HCT116 (cell line): Measurements from ENCODE around the gene SLC25A36. TPM values are rescaled to one million over a fixed set of nuclear protein-coding genes. Genes with fewer than 3 reads are reported as not detected.

Source experiments
- ATAC-seq: fragments of 200-7000 bp; cut with Tn5 transposase; 2 replicates; pipeline ENCODE4 v1.9.1; 2020; ENCODE audit warnings: mild to moderate bottlenecking, moderate library complexity
- BruUV-seq: library from RNA; stranded (reverse); fragments of 400-500 nt; replicated peaks from 2 replicates; lab custom pipeline; 2021; lab: Mats Ljungman, UMichigan
- CTCF ChIA-PET: fragments of 300-600 bp; sonication (Branson Sonifier 250); formaldehyde crosslinking; loops from one replicate; lab custom pipeline; 2021; ENCODE audit warnings: antibody characterized with exemption; lab: Charles Lee
- POLR2A ChIA-PET: fragments of 300-600, 350-600 bp; sonication (Branson Sonifier 250); formaldehyde crosslinking; loops from one replicate; lab custom pipeline; 2021; ENCODE audit warnings: antibody characterized with exemption; lab: Charles Lee
- RAD21 ChIA-PET, 2 experiments: fragments of 300-600 bp; sonication (Branson Sonifier 250); formaldehyde crosslinking; loops; one replicate each; lab custom pipeline; 2023; ENCODE audit warnings: low total read pairs in 2 of 2; ENCODE audit not compliant: uncharacterized antibody in 2 of 2, unreplicated experiment in 2 of 2, low non-redundant PET in 1 of 2; lab: Charles Lee
- DNase-seq: peaks from one replicate; pipeline ENCODE4 v3.0.0-alpha.2; 2010; ENCODE audit warnings: low read depth, low spot score
- H2AFZ ChIP-seq: fragments of 200-600 bp; shearing (Covaris generic), sonication (generic); 2 replicates; pipeline ENCODE4 v1.6.1; 2017; ENCODE audit warnings: low read depth, mixed run types, mixed read lengths, antibody characterized with exemption, low read length; ENCODE audit not compliant: poor library complexity, severe bottlenecking
- H3K27ac ChIP-seq: 2 replicates; pipeline ENCODE4 v1.5.1; 2012; ENCODE audit warnings: low read depth, low read length
- H3K27me3 ChIP-seq: fragments of 200-600 bp; sonication (generic); 2 replicates; pipeline ENCODE4 v1.6.1; 2016; ENCODE audit warnings: mixed run types, low read length, mixed read lengths; ENCODE audit not compliant: insufficient read depth
- H3K36me3 ChIP-seq, 2 experiments: fragments of 200-500 bp in 1 of 2; fragments of 200-600 bp in 1 of 2; sonication (Bioruptor generic) in 1 of 2; sonication (generic) in 1 of 2; 2 replicates each; pipeline versions ENCODE4 v1.5.1 to v1.6.1; 2014 to 2016; ENCODE audit warnings: low read length in 2 of 2, inconsistent platforms in 1 of 2, mixed read lengths in 1 of 2, mixed run types in 1 of 2; ENCODE audit not compliant: insufficient read depth in 2 of 2, control insufficient read depth in 1 of 2
- H3K4me1 ChIP-seq, 2 experiments: fragments of 200-600 bp in 1 of 2; sonication (generic) in 1 of 2; 2 replicates each; pipeline versions ENCODE4 v1.5.1 to v1.6.1; 2012 to 2017; ENCODE audit warnings: low read length in 2 of 2, inconsistent platforms in 1 of 2, mild to moderate bottlenecking in 1 of 2, mixed read lengths in 1 of 2, mixed run types in 1 of 2, moderate library complexity in 1 of 2; ENCODE audit not compliant: insufficient read depth in 2 of 2, control insufficient read depth in 1 of 2
- H3K4me2 ChIP-seq: fragments of 200-600 bp; sonication (generic); 2 replicates; pipeline ENCODE4 v1.6.1; 2017; ENCODE audit warnings: mixed run types, low read length, mixed read lengths
- H3K4me3 ChIP-seq, 2 experiments: fragments of 200-600 bp in 1 of 2; sonication (generic) in 1 of 2; replicated peaks in 1 of 2; 2 replicates each; pipeline ENCODE4 v1.5.1; 2011 to 2016; ENCODE audit warnings: low read length in 2 of 2, control low read depth in 1 of 2, low read depth in 1 of 2, mild to moderate bottlenecking in 1 of 2, mixed read lengths in 1 of 2, mixed run types in 1 of 2
- H3K79me2 ChIP-seq: fragments of 200-600 bp; sonication (generic); 2 replicates; pipeline ENCODE4 v1.6.1; 2017; ENCODE audit warnings: mild to moderate bottlenecking, mixed run types, low read length, moderate library complexity, mixed read lengths; ENCODE audit not compliant: insufficient read depth
- H3K9ac ChIP-seq: fragments of 200-600 bp; sonication (generic); 2 replicates; pipeline ENCODE4 v1.6.1; 2016; ENCODE audit warnings: low read length, mixed read lengths
- H3K9me2 ChIP-seq: fragments of 200-600 bp; sonication (generic), shearing (Covaris generic); 2 replicates; pipeline ENCODE4 v1.6.1; 2017; ENCODE audit warnings: mixed run types, mild to moderate bottlenecking, moderate library complexity; ENCODE audit not compliant: insufficient read depth
- H3K9me3 ChIP-seq, 2 experiments: fragments of 200-500 bp in 1 of 2; fragments of 200-600 bp in 1 of 2; sonication (Bioruptor generic) in 1 of 2; sonication (generic) in 1 of 2; 2 replicates each; pipeline ENCODE4 v1.6.1; 2014 to 2017; ENCODE audit warnings: low read length in 2 of 2, mixed read lengths in 2 of 2, inconsistent platforms in 1 of 2, low read depth in 1 of 2, mild to moderate bottlenecking in 1 of 2, mixed run types in 1 of 2, moderate library complexity in 1 of 2; ENCODE audit not compliant: control insufficient read depth in 1 of 2, insufficient read depth in 1 of 2
- H4K20me1 ChIP-seq: fragments of 200-600 bp; sonication (generic), shearing (Covaris generic); 2 replicates; pipeline ENCODE4 v1.6.1; 2017; ENCODE audit warnings: mixed run types, mild to moderate bottlenecking, moderate library complexity; ENCODE audit not compliant: insufficient read depth
- CBX3 ChIP-seq: IDR thresholded peaks from 2 replicates; pipeline ENCODE4 v1.6.1; 2012; ENCODE audit warnings: low read depth
- EGR1 ChIP-seq: IDR thresholded peaks from 2 replicates; pipeline ENCODE4 v1.6.1; 2012; ENCODE audit warnings: low read depth
- EZH2phosphoT487 ChIP-seq: fragments of 200-600 bp; IDR thresholded peaks from 2 replicates; pipeline ENCODE4 v1.6.1; 2018; ENCODE audit warnings: antibody characterized with exemption, borderline replicate concordance
- FOSL1 ChIP-seq: IDR thresholded peaks from 2 replicates; pipeline ENCODE4 v1.6.1; 2012; ENCODE audit warnings: low read depth
- JUND ChIP-seq: IDR thresholded peaks from 2 replicates; pipeline ENCODE4 v1.6.1; 2012
- MAX ChIP-seq: IDR thresholded peaks from 2 replicates; pipeline ENCODE4 v1.6.1; 2012
- POLR2A ChIP-seq: IDR thresholded peaks from 2 replicates; pipeline ENCODE4 v1.7.0; 2011; ENCODE audit warnings: borderline replicate concordance; ENCODE audit not compliant: insufficient read depth, insufficient read length; ENCODE audit errors: extremely low read depth
- RAD21 ChIP-seq: IDR thresholded peaks from 2 replicates; pipeline ENCODE4 v1.6.1; 2012; ENCODE audit warnings: low read depth, mild to moderate bottlenecking
- SP1 ChIP-seq: IDR thresholded peaks from 2 replicates; pipeline ENCODE4 v1.6.1; 2012; ENCODE audit warnings: low read depth
- SRF ChIP-seq: IDR thresholded peaks from 2 replicates; pipeline ENCODE4 v1.6.1; 2012; ENCODE audit warnings: low read depth
- TCF7L2 ChIP-seq: IDR thresholded peaks from 2 replicates; pipeline ENCODE4 v1.7.0; 2011; ENCODE audit warnings: borderline replicate concordance, inconsistent platforms; ENCODE audit not compliant: insufficient read depth, insufficient read length; ENCODE audit errors: extremely low read depth
- YY1 ChIP-seq: IDR thresholded peaks from 2 replicates; pipeline ENCODE4 v1.6.1; 2011; ENCODE audit warnings: low read length, low read depth, moderate library complexity, mild to moderate bottlenecking; ENCODE audit not compliant: insufficient replicate concordance; ENCODE audit errors: extremely low read depth
- ZNF274 ChIP-seq: fragments of 200-500 bp; sonication (Bioruptor generic); IDR thresholded peaks from 2 replicates; pipeline ENCODE4 v1.6.1; 2014; ENCODE audit warnings: mild to moderate bottlenecking, low read depth, low read length, inconsistent platforms
- intact Hi-C: fragments of 100-400 bp; cut with micrococcal nuclease; formaldehyde crosslinking; loops from 2 replicates; pipeline ENCODE4 v1.10.0; 2022
- total RNA-seq: library from RNA; stranded (reverse); gene quantifications from one replicate; pipeline ENCODE4 v1.2.1, GENCODE V29; 2021; ENCODE audit not compliant: unreplicated experiment
- TF ChIP-seq, protein P1 (sequence below), 3 experiments: fragments of 200-600 bp in 1 of 3; sonication (generic) in 1 of 3; IDR thresholded peaks in 2 of 3; conservative IDR thresholded peaks in 1 of 3; 2 replicates each; pipeline ENCODE4 v1.5.1; 2012 to 2017; ENCODE audit warnings: low read depth in 2 of 3, low read length in 2 of 3, antibody characterized with exemption in 1 of 3, borderline replicate concordance in 1 of 3, control low read depth in 1 of 3, mild to moderate bottlenecking in 1 of 3, mixed read lengths in 1 of 3, mixed run types in 1 of 3, moderate library complexity in 1 of 3; ENCODE audit not compliant: insufficient read depth in 1 of 3

SLC25A36 gene
- total RNA-seq, 1 experiment from 2014 or later = 81.2 TPM

- Histone ChIP-seq H3K9ac (no peak overlapping the region), H3K4me1 (no peaks in the 10 kb centered on the region), H3K4me3 (no peak overlapping the region), H2AFZ (no peak overlapping the region), H3K4me2 (no peak overlapping the region), H3K9me2 (no peaks in the 10 kb centered on the region), H3K27ac (no peak overlapping the region), H3K9me3 (no peaks in the 10 kb centered on the region), H3K27me3 (peaks cover 22% of the 10 kb centered on the region; the same call in 1 of the 2 replicates), H3K36me3 (no peaks in the 10 kb centered on the region), H4K20me1 (no peaks in the 10 kb centered on the region), H3K79me2 (no peaks in the 10 kb centered on the region)
- no peak for DNase-seq
- ATAC-seq = no peak
- TF ChIP-seq MAX (no peak), TCF7L2 (no peak)
- TF ChIP-seq, protein P1, sequence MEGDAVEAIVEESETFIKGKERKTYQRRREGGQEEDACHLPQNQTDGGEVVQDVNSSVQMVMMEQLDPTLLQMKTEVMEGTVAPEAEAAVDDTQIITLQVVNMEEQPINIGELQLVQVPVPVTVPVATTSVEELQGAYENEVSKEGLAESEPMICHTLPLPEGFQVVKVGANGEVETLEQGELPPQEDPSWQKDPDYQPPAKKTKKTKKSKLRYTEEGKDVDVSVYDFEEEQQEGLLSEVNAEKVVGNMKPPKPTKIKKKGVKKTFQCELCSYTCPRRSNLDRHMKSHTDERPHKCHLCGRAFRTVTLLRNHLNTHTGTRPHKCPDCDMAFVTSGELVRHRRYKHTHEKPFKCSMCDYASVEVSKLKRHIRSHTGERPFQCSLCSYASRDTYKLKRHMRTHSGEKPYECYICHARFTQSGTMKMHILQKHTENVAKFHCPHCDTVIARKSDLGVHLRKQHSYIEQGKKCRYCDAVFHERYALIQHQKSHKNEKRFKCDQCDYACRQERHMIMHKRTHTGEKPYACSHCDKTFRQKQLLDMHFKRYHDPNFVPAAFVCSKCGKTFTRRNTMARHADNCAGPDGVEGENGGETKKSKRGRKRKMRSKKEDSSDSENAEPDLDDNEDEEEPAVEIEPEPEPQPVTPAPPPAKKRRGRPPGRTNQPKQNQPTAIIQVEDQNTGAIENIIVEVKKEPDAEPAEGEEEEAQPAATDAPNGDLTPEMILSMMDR (IDR thresholded peaks at IDR 0.05 in 2 of 3, conservative IDR thresholded peaks at IDR 0.05 in 1 of 3; ENCODE audit: borderline replicate concordance in 1 of 3, insufficient read depth in 1 of 3, low read depth in 2 of 3, low read length in 2 of 3) = no peak
- RAD21 ChIA-PET = no interaction called here
- no TSS peak for BruUV-seq
- POLR2A ChIA-PET = no interaction called here
- intact Hi-C loops = no loop called here
- CTCF ChIA-PET = no interaction called here
These were observed 25.0 kb upstream of the SLC25A36 start for GRCh38 chr3:140916603-140917002.

DNA sequence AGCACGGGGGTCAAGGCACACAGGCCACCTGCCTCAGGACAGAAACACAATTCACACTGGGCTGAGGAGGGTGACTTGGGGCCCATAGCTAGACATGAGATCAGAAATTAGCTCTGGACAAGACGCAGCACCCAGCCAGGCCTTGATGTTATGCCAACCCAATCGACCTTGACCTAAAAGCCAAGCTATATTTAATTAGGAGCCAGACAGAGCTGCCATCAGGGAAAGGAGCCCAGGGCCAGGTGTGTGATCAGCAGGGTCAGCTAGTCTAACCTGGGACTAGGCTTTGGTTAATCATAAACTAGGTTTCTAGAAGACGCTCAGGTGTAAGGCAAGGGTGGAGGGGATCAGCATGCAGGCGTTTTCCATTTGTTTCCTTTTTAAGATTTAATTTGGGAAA lies 23.9 kb upstream of the SLC25A36 start:
- Histone ChIP-seq H3K9me3 (no peaks in the 10 kb centered on the region), H3K79me2 (no peaks in the 10 kb centered on the region), H3K36me3 (no peaks in the 10 kb centered on the region), H3K4me1 (no peaks in the 10 kb centered on the region), H4K20me1 (no peaks in the 10 kb centered on the region), H3K9me2 (no peaks in the 10 kb centered on the region), H3K27me3 (peaks cover 22% of the 10 kb centered on the region; the same call in 1 of the 2 replicates), H3K9ac (no peak overlapping the region), H3K27ac (no peak overlapping the region), H3K4me3 (no peak overlapping the region), H2AFZ (no peak overlapping the region), H3K4me2 (no peak overlapping the region)
- CTCF ChIA-PET = no interaction called here
- POLR2A ChIA-PET = no interaction called here
- no TSS peak for BruUV-seq
- intact Hi-C loops = no loop called here
- no peak for DNase-seq
- RAD21 ChIA-PET = no interaction called here
- ATAC-seq = no peak
- TF ChIP-seq YY1 = no peak
- no peak for TF ChIP-seq ZNF274
- no peak for TF ChIP-seq EGR1
- TF ChIP-seq POLR2A = no peak
- TF ChIP-seq SP1 = no peak
- no peak for TF ChIP-seq JUND
- no peak for TF ChIP-seq RAD21
- TF ChIP-seq FOSL1 = no peak
- TF ChIP-seq, protein P1 (IDR thresholded peaks at IDR 0.05 in 2 of 3, conservative IDR thresholded peaks at IDR 0.05 in 1 of 3; ENCODE audit: borderline replicate concordance in 1 of 3, insufficient read depth in 1 of 3, low read depth in 2 of 3, low read length in 2 of 3) = no peak
- TF ChIP-seq SRF = no peak
- TF ChIP-seq CBX3 = no peak
- TF ChIP-seq EZH2phosphoT487 = no peak
